ENCODE results near the gene ANKRD16.

ANKRD16 gene

DNA sequence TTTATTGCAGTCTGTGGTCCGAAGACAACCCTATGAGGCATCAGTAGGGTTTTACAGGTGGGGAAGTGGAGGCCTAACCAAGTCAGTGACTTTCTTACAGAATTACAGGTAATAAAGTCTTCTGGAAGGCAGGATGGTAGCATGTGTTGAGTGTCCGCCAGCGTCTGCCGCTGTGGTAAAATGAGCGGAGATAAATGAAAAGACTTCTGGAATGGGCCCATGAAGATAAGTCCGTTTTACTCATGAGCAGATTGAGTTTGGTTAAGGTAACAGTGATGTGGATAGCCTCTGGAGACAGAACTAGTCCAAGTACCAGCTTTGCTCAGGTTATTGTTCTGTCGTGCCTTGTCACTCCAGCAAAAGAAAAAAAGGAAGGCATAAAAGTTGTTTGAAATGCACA is 1.3 kb upstream of the ANKRD16 start:
- Histone ChIP-seq H4K20me1 (ENCODE audit: low read depth, low read length) (no peaks in the 10 kb centered on the region), H3K4me3 (ENCODE audit: insufficient read depth, low read length, poor library complexity, severe bottlenecking) (peak overlapping the region; percentile 97), H3K4me2 (ENCODE audit: low read depth, low read length, poor library complexity, severe bottlenecking) (peak overlapping the region; percentile 58), H3K27ac (ENCODE audit: low read depth, low read length) (no peak overlapping the region), H3F3A (ENCODE audit: insufficient read depth) (0 out of 2 replicates have a peak, but pooled peaks cover 2% of the 10 kb centered on the region), H3K79me2 (ENCODE audit: insufficient read depth, low read length) (peaks cover 38% of the 10 kb centered on the region), H3K36me3 (ENCODE audit: low read length) (peaks cover 6% of the 10 kb centered on the region; the same call in 1 of the 2 replicates), H2AFZ (ENCODE audit: low read depth, low read length, severe bottlenecking) (no peak overlapping the region), H3K27me3 (ENCODE audit: low read length) (no peaks in the 10 kb centered on the region), H3K9ac (ENCODE audit: low read length) (peak overlapping the region; percentile 62), H3K9me2 (replicated peaks; ENCODE audit: insufficient read depth, low read length) (no peaks in the 10 kb centered on the region), H3K9me3 (ENCODE audit: insufficient read depth, low read length) (no peaks in the 10 kb centered on the region)
- TF ChIP-seq, protein P1, sequence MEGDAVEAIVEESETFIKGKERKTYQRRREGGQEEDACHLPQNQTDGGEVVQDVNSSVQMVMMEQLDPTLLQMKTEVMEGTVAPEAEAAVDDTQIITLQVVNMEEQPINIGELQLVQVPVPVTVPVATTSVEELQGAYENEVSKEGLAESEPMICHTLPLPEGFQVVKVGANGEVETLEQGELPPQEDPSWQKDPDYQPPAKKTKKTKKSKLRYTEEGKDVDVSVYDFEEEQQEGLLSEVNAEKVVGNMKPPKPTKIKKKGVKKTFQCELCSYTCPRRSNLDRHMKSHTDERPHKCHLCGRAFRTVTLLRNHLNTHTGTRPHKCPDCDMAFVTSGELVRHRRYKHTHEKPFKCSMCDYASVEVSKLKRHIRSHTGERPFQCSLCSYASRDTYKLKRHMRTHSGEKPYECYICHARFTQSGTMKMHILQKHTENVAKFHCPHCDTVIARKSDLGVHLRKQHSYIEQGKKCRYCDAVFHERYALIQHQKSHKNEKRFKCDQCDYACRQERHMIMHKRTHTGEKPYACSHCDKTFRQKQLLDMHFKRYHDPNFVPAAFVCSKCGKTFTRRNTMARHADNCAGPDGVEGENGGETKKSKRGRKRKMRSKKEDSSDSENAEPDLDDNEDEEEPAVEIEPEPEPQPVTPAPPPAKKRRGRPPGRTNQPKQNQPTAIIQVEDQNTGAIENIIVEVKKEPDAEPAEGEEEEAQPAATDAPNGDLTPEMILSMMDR (IDR thresholded peaks at IDR 0.05; ENCODE audit: insufficient read depth, low read length, poor library complexity, severe bottlenecking) = no peak
- no peak for TF ChIP-seq EZH2phosphoT487 (conservative IDR thresholded peaks at IDR 0.05; ENCODE audit: low read length)

DNA sequence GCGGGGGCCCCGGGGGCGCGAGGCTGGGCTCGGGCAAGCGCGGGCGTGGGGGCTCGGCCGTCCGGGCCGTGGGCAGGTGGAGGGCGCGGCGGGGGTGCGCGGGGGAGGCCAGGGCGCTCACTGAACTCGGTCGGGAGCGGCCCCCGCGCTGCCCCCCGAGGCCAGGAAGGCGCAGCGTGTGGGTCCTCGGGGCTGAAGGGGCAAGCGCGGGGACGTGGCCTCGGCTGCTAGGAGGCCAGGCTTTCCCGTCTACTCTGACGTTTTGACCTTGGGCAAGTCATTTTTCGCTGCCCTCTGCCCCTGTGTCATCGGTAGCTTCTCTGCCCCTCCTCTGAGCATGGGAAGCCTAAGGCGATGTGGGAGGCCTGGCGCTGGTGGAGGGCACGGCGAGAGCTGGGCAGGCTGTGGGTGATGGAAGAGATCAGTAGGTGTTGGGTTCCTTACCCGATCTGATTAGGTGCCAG is 791 bp upstream of the ANKRD16 start:
- H3K27me3 ChIP-seq (ENCODE audit: low read length) = no peaks in the 10 kb centered on the region
- H3K9me2 ChIP-seq (replicated peaks; ENCODE audit: insufficient read depth, low read length) = no peaks in the 10 kb centered on the region
- H3K9ac ChIP-seq (ENCODE audit: low read length) = peak overlapping the region; percentile 62
- no peak overlapping the region for H2AFZ ChIP-seq (ENCODE audit: low read depth, low read length, severe bottlenecking)
- peak overlapping the region; percentile 97 for H3K4me3 ChIP-seq (ENCODE audit: insufficient read depth, low read length, poor library complexity, severe bottlenecking)
- peaks cover 38% of the 10 kb centered on the region for H3K79me2 ChIP-seq (ENCODE audit: insufficient read depth, low read length)
- H3K36me3 ChIP-seq (ENCODE audit: low read length) = peaks cover 7% of the 10 kb centered on the region; the same call in 1 of the 2 replicates
- peak overlapping the region; percentile 58 for H3K4me2 ChIP-seq (ENCODE audit: low read depth, low read length, poor library complexity, severe bottlenecking)
- H3K27ac ChIP-seq (ENCODE audit: low read depth, low read length) = no peak overlapping the region; the same call in 1 of the 2 replicates
- TF ChIP-seq, protein P1 (IDR thresholded peaks at IDR 0.05; ENCODE audit: insufficient read depth, low read length, poor library complexity, severe bottlenecking) = no peak
- no peak for TF ChIP-seq EZH2phosphoT487 (conservative IDR thresholded peaks at IDR 0.05; ENCODE audit: low read length)
- H3F3A ChIP-seq (ENCODE audit: insufficient read depth) = 0 out of 2 replicates have a peak, but pooled peaks cover 2% of the 10 kb centered on the region
- H3K9me3 ChIP-seq (ENCODE audit: insufficient read depth, low read length) = no peaks in the 10 kb centered on the region
- no peaks in the 10 kb centered on the region for H4K20me1 ChIP-seq (ENCODE audit: low read depth, low read length)

DNA sequence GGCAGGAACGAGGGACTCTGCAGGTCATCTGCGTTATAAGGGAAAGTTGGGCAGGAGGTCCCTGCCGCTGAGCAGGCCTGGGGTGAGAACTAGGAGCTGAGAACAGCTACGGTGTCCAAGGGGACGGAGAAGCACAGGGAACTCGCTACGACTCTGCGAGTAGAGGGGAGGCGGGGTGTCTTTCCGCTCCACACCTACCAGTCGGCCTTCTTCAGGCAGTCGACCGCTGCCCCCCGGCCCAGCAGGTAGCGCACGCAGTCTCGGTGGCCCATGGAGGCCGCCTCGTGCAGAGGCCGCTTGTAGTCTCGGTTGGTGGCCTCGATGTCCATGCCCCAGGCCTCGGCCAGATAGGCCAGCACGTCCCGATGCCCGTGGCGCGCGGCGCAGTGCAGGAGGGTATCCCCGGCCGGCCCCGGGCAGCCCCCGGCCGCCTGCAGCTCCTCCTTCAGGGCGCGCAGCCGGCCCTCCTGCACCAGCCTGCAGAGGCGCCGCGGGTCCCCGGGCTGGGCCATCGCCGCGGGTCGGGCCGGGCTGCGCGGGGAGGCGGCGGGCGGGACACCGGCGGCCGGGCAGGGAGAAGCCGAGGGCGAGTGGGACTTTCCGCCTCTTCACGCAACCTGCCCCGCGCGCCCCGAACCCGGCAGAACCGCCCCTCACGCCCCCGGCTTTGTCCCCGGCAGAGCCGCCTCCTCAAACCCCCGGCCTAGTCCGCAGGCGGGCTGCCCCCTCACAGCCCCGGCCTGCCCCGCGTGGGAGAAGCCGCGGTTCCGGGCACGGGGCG is 660 bp downstream of the ANKRD16 start:
- no peaks in the 10 kb centered on the region for H3K9me2 ChIP-seq (replicated peaks; ENCODE audit: insufficient read depth, low read length)
- peak overlapping the region; percentile 34; the same call in 1 of the 2 replicates for H3K27ac ChIP-seq (ENCODE audit: low read depth, low read length)
- H3K9ac ChIP-seq (ENCODE audit: low read length) = peak overlapping the region; percentile 92
- no peaks in the 10 kb centered on the region for H4K20me1 ChIP-seq (ENCODE audit: low read depth, low read length)
- H3K27me3 ChIP-seq (ENCODE audit: low read length) = no peaks in the 10 kb centered on the region
- peak overlapping the region; percentile 94 for H2AFZ ChIP-seq (ENCODE audit: low read depth, low read length, severe bottlenecking)
- H3K4me2 ChIP-seq (ENCODE audit: low read depth, low read length, poor library complexity, severe bottlenecking) = peak overlapping the region; percentile 52
- H3F3A ChIP-seq (ENCODE audit: insufficient read depth) = 0 out of 2 replicates have a peak, but pooled peaks cover 2% of the 10 kb centered on the region
- no peaks in the 10 kb centered on the region for H3K9me3 ChIP-seq (ENCODE audit: insufficient read depth, low read length)
- peaks cover 33% of the 10 kb centered on the region for H3K79me2 ChIP-seq (ENCODE audit: insufficient read depth, low read length)
- no peak for TF ChIP-seq EZH2phosphoT487 (conservative IDR thresholded peaks at IDR 0.05; ENCODE audit: low read length)
- TF ChIP-seq, protein P1 (IDR thresholded peaks at IDR 0.05; ENCODE audit: insufficient read depth, low read length, poor library complexity, severe bottlenecking) = no peak
- H3K4me3 ChIP-seq (ENCODE audit: insufficient read depth, low read length, poor library complexity, severe bottlenecking) = peak overlapping the region; percentile 97
- H3K36me3 ChIP-seq (ENCODE audit: low read length) = peaks cover 8% of the 10 kb centered on the region; the same call in 1 of the 2 replicates
